Endothelial cell of umbilical vein (primary cell): ENCODE data around the gene HMGN5.

Source experiments
- CTCF ChIP-seq, 2 donors: IDR thresholded peaks; 1 replicate in 1 of 2; 2 replicates in 1 of 2; pipeline ENCODE4 v1.5.1; 2011; ENCODE audit warnings: low read length in 2 of 2, mild to moderate bottlenecking in 2 of 2, moderate library complexity in 2 of 2, control low read depth in 1 of 2, inconsistent platforms in 1 of 2, low read depth in 1 of 2; ENCODE audit not compliant: insufficient read depth in 1 of 2; ENCODE audit errors: extremely low read depth in 1 of 2
- EZH2 ChIP-seq: IDR thresholded peaks from 2 replicates; pipeline ENCODE4 v1.6.1; 2012; ENCODE audit warnings: borderline replicate concordance, low read depth, mild to moderate bottlenecking, moderate library complexity, low read length, inconsistent platforms; ENCODE audit not compliant: severe bottlenecking
- FOS ChIP-seq: IDR thresholded peaks from 2 replicates; pipeline ENCODE4 v1.6.1; 2011; ENCODE audit warnings: mild to moderate bottlenecking, low read length, moderate library complexity, borderline replicate concordance; ENCODE audit not compliant: insufficient read depth
- GATA2 ChIP-seq: IDR thresholded peaks from 2 replicates; pipeline ENCODE4 v1.7.0; 2011; ENCODE audit warnings: low read depth, mild to moderate bottlenecking, moderate library complexity, mixed read lengths, low read length; ENCODE audit not compliant: insufficient read length, insufficient read depth
- JUN ChIP-seq: IDR thresholded peaks from 2 replicates; pipeline ENCODE4 v1.6.1; 2011; ENCODE audit warnings: borderline replicate concordance, low read depth; ENCODE audit not compliant: insufficient read length, insufficient read depth
- MAX ChIP-seq: IDR thresholded peaks from 2 replicates; pipeline ENCODE4 v1.6.1; 2011; ENCODE audit not compliant: insufficient read depth, insufficient read length
- MYC ChIP-seq: IDR thresholded peaks from one replicate; pipeline ENCODE4 v1.6.1; 2011; ENCODE audit warnings: mild to moderate bottlenecking, low read depth, low read length
- POLR2A ChIP-seq: IDR thresholded peaks from 2 replicates; pipeline ENCODE4 v1.6.1; 2012; ENCODE audit warnings: low read depth, mild to moderate bottlenecking, control low read depth, low read length
- POLR2AphosphoS5 ChIP-seq: IDR thresholded peaks from 2 replicates; pipeline ENCODE4 v1.6.1; 2012; ENCODE audit warnings: low read depth, mild to moderate bottlenecking, control low read depth, low read length, moderate library complexity; ENCODE audit not compliant: insufficient read depth

- TF ChIP-seq POLR2AphosphoS5: no peak
- no peak for TF ChIP-seq POLR2A
- TF ChIP-seq CTCF (IDR thresholded peaks at IDR 0.05; ENCODE audit: extremely low read depth in 1 of 2, insufficient read depth in 1 of 2, low read depth in 1 of 2, low read length in 2 of 2): no peak
- no peak for TF ChIP-seq FOS
- TF ChIP-seq EZH2: no peak
- no peak for TF ChIP-seq MAX
- TF ChIP-seq MYC: no peak
- no peak for TF ChIP-seq GATA2
- TF ChIP-seq JUN: no peak
These were observed 27.4 kb downstream of the HMGN5 start for GRCh38 chrX:81174286-81174685.
